IMR-90 (cell line): ENCODE results near the gene EEPD1. TPM values are rescaled to one million over a fixed set of nuclear protein-coding genes. Genes with fewer than 3 reads are reported as not detected.

Source experiments
- ATAC-seq: fragments of 200-7000 bp; cut with Tn5 transposase; 2 replicates; pipeline ENCODE4 v1.9.1; 2020; ENCODE audit warnings: low read depth, mild to moderate bottlenecking, moderate library complexity
- BruUV-seq: library from RNA; stranded (reverse); fragments of 400-500 nt; replicated peaks from 2 replicates; lab custom pipeline; 2021; lab: Mats Ljungman, UMichigan
- CTCF ChIA-PET: fragments of 300-600 bp; formaldehyde crosslinking; extraction: SDS; loops from one replicate; lab custom pipeline; 2021; ENCODE audit warnings: antibody characterized with exemption; lab: Yijun Ruan, JAX
- POLR2A ChIA-PET: fragments of 300-600 bp; sonication (Branson Sonifier 250); formaldehyde crosslinking; loops from one replicate; lab custom pipeline; 2022; ENCODE audit warnings: antibody characterized with exemption; ENCODE audit not compliant: unreplicated experiment; lab: Charles Lee
- DNase-seq: peaks from one replicate; pipeline ENCODE4 v3.0.0; 2013
- H2AFZ ChIP-seq: replicated peaks from 2 replicates; pipeline ENCODE3; 2013; ENCODE audit warnings: low read length, mild to moderate bottlenecking; ENCODE audit not compliant: poor library complexity
- H2AK5ac ChIP-seq: 2 replicates; pipeline ENCODE4 v1.6.1; 2013; ENCODE audit warnings: low read depth, low read length, inconsistent platforms
- H2AK9ac ChIP-seq: replicated peaks from 2 replicates; pipeline ENCODE3; 2013; ENCODE audit warnings: mild to moderate bottlenecking, low read depth, low read length, moderate library complexity; ENCODE audit not compliant: poor library complexity
- H2BK120ac ChIP-seq: 2 replicates; pipeline ENCODE4 v1.6.1; 2013; ENCODE audit warnings: low read depth, low read length, inconsistent platforms
- H2BK15ac ChIP-seq: 3 replicates; pipeline ENCODE4 v1.6.1; 2013; ENCODE audit warnings: low read depth, low read length, inconsistent platforms
- H2BK20ac ChIP-seq: 2 replicates; pipeline ENCODE4 v1.6.1; 2013; ENCODE audit warnings: low read depth, mild to moderate bottlenecking, inconsistent platforms, low read length, moderate library complexity
- H2BK5ac ChIP-seq: 2 replicates; pipeline ENCODE4 v1.6.1; 2013; ENCODE audit warnings: mild to moderate bottlenecking, low read depth, low read length, inconsistent platforms; ENCODE audit not compliant: poor library complexity, severe bottlenecking
- H3K14ac ChIP-seq: replicated peaks from 2 replicates; pipeline ENCODE4 v1.6.1; 2013; ENCODE audit warnings: low read depth, low read length, inconsistent platforms
- H3K18ac ChIP-seq: 2 replicates; pipeline ENCODE4 v1.6.1; 2013; ENCODE audit warnings: low read depth, low read length, control low read depth
- H3K23ac ChIP-seq: 2 replicates; pipeline ENCODE4 v1.6.1; 2013; ENCODE audit warnings: low read depth, low read length, inconsistent platforms
- H3K27ac ChIP-seq: 2 replicates; pipeline ENCODE4 v1.5.1; 2013; ENCODE audit warnings: mild to moderate bottlenecking, control low read depth, low read length; ENCODE audit not compliant: insufficient read depth
- H3K27me3 ChIP-seq: 2 replicates; pipeline ENCODE4 v1.6.1; 2013; ENCODE audit warnings: low read length; ENCODE audit not compliant: control insufficient read depth, insufficient read depth
- H3K36me3 ChIP-seq: 2 replicates; pipeline ENCODE4 v1.6.1; 2013; ENCODE audit warnings: low read length, mixed read lengths; ENCODE audit not compliant: control insufficient read depth, insufficient read depth
- H3K4ac ChIP-seq: 2 replicates; pipeline ENCODE4 v1.6.1; 2013; ENCODE audit warnings: low read depth, low read length, inconsistent platforms
- H3K4me1 ChIP-seq: 2 replicates; pipeline ENCODE4 v1.6.1; 2013; ENCODE audit warnings: low read length, mixed read lengths; ENCODE audit not compliant: control insufficient read depth, insufficient read depth
- H3K4me2 ChIP-seq: 2 replicates; pipeline ENCODE4 v1.6.1; 2013; ENCODE audit warnings: low read depth, mild to moderate bottlenecking, control low read depth, low read length, moderate library complexity
- H3K4me3 ChIP-seq: 2 replicates; pipeline ENCODE4 v1.5.1; 2013; ENCODE audit warnings: low read depth, mild to moderate bottlenecking, control low read depth, low read length, moderate library complexity; ENCODE audit not compliant: insufficient read depth
- H3K56ac ChIP-seq: 2 replicates; pipeline ENCODE4 v1.6.1; 2013; ENCODE audit warnings: low read length, inconsistent platforms; ENCODE audit not compliant: insufficient read depth; ENCODE audit errors: extremely low read depth
- H3K79me1 ChIP-seq, 2 experiments: 2 replicates each; pipeline ENCODE4 v1.6.1; 2013; ENCODE audit warnings: low read length in 2 of 2, inconsistent platforms in 1 of 2, low read depth in 1 of 2
- H3K9ac ChIP-seq: 2 replicates; pipeline ENCODE4 v1.6.1; 2013; ENCODE audit warnings: low read depth, low read length, control low read depth
- H3K9me1 ChIP-seq: 2 replicates; pipeline ENCODE4 v1.6.1; 2013; ENCODE audit warnings: low read length, inconsistent platforms; ENCODE audit not compliant: insufficient read depth
- H3K9me3 ChIP-seq: 2 replicates; pipeline ENCODE4 v1.6.1; 2013; ENCODE audit warnings: low read length; ENCODE audit not compliant: control insufficient read depth, insufficient read depth
- H4K20me1 ChIP-seq: 2 replicates; pipeline ENCODE4 v1.6.1; 2013; ENCODE audit warnings: low read length, inconsistent platforms; ENCODE audit not compliant: insufficient read depth
- H4K5ac ChIP-seq: 2 replicates; pipeline ENCODE4 v1.6.1; 2013; ENCODE audit warnings: mild to moderate bottlenecking, low read depth, low read length, control low read depth
- H4K8ac ChIP-seq, 2 experiments: 2 replicates each; pipeline ENCODE4 v1.6.1; 2013; ENCODE audit warnings: low read depth in 2 of 2, low read length in 2 of 2, control low read depth in 1 of 2, inconsistent platforms in 1 of 2
- H4K91ac ChIP-seq: 2 replicates; pipeline ENCODE4 v1.6.1; 2013; ENCODE audit warnings: low read depth, low read length, inconsistent platforms; ENCODE audit not compliant: insufficient read depth
- CEBPB ChIP-seq: IDR thresholded peaks from 2 replicates; pipeline ENCODE4 v1.6.1; 2012; ENCODE audit warnings: low read depth, low read length, improper control_type of control experiment
- CHD1 ChIP-seq: IDR thresholded peaks from 2 replicates; pipeline ENCODE4 v1.6.1; 2012; ENCODE audit warnings: low read depth, low read length, improper control_type of control experiment
- SMC3 ChIP-seq: fragments of 150-350 bp; IDR thresholded peaks from 2 replicates; pipeline ENCODE4 v1.6.1; 2016; ENCODE audit warnings: low read depth, mild to moderate bottlenecking, antibody characterized with exemption, low read length, moderate library complexity
- dilution Hi-C: fragments of 300-500 bp; cut with HindIII; formaldehyde crosslinking; loops from one replicate; pipeline ENCODE4 v1.14.3; 2018; ENCODE audit warnings: low sequenced_read_pairs; ENCODE audit not compliant: unreplicated experiment
- in situ Hi-C: fragments of 300-500 bp; cut with MboI; formaldehyde crosslinking; loops from 3 replicates; pipeline ENCODE4 v1.14.3; 2019; ENCODE audit warnings: low sequenced_read_pairs, inconsistent platforms, mixed read lengths
- intact Hi-C: fragments of 100-400 bp; cut with micrococcal nuclease; formaldehyde crosslinking; loops from 2 replicates; pipeline ENCODE4 v1.10.0; 2022
- polyA plus RNA-seq, 3 experiments: library from polyadenylated mRNA; depleted of rRNA; stranded (reverse); fragments of >200 nt; gene quantifications; 2 replicates each; pipeline ENCODE4 v1.2.3, GENCODE V29; 2012; ENCODE audit warnings: low replicate concordance in 1 of 3
- total RNA-seq: library from RNA; depleted of rRNA; stranded (reverse); fragments of >200 nt; gene quantifications from 2 replicates; pipeline ENCODE4 v1.2.3, GENCODE V29; 2012

Gene EEPD1
- total and polyA plus RNA-seq, 2 of the 4 experiments (the other 2 are of a cell fraction), result 7.3 to 15.2 TPM

DNA sequence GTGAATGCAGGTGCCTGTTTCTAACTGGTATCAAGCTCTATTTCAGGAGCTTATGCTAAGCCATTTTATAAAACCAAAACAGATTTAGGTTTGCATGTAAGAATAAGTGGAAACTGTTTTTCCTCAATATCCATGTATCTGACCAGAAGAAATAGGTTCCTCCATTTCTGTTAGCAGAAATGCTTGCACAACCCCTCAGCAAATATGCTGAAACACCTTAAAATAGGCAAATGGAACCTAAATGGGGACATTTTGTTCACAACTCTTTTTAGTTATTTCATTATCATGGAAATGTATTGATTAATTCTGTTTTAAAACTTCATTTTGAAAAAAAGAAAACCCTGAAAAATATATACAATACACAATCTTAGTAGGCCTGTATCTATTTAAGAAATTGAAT lies 8.9 kb upstream of the EEPD1 start:
- Histone ChIP-seq H2BK120ac (no peak overlapping the region), H3K4ac (no peak overlapping the region), H3K56ac (no peak overlapping the region), H3K23ac (no peak overlapping the region), H3K9ac (no peak overlapping the region), H3K4me2 (no peak overlapping the region), H2AK5ac (no peak overlapping the region), H3K27ac (no peak overlapping the region), H2BK5ac (no peak overlapping the region), H4K91ac (no peak overlapping the region), H3K36me3 (no peaks in the 10 kb centered on the region), H3K79me1 (no peaks in the 10 kb centered on the region), H4K5ac (no peak overlapping the region), H3K4me1 (no peaks in the 10 kb centered on the region), H2BK20ac (no peak overlapping the region), H4K8ac (no peak overlapping the region), H3K14ac (no peak overlapping the region), H3K9me3 (peaks cover 11% of the 10 kb centered on the region), H3K4me3 (no peak overlapping the region), H3K27me3 (peaks cover 22% of the 10 kb centered on the region), H2BK15ac (no peak overlapping the region), H2AFZ (no peak overlapping the region), H3K18ac (no peak overlapping the region), H2AK9ac (no peak overlapping the region), H3K9me1 (no peaks in the 10 kb centered on the region), H4K20me1 (no peaks in the 10 kb centered on the region)
- intact Hi-C loops (no loop called here), dilution Hi-C loops (no loop called here), in situ Hi-C loops (no loop called here)
- CTCF ChIA-PET, result interaction anchor here (0.7 kb wide), 1 partner anchor 47 kb away, joined by 3 read pairs; no protein-coding TSS in a partner anchor
- no peak for ATAC-seq
- no peak for DNase-seq
- TF ChIP-seq CHD1, result no peak
- no peak for TF ChIP-seq CEBPB
- no peak for TF ChIP-seq SMC3
- BruUV-seq, result no TSS peak
- POLR2A ChIA-PET, result no interaction called here
